AG09319 (cell line): Measurements from ENCODE around the gene CCDC68.

Experiments
- DNase-seq: peaks from one replicate; pipeline ENCODE4 v3.0.0-alpha.2; 2010; ENCODE audit warnings: low read depth; ENCODE audit errors: extremely low read depth
- CTCF ChIP-seq: IDR thresholded peaks from 2 replicates; pipeline ENCODE4 v1.5.1; 2011; ENCODE audit warnings: low read depth, mild to moderate bottlenecking, inconsistent platforms, low read length, moderate library complexity

Gene CCDC68

GRCh38 chr18:54960197-54960596 is 936 bp upstream of the CCDC68 start:
- no peak for TF ChIP-seq CTCF
- no peak for DNase-seq

- no peak for DNase-seq
- TF ChIP-seq CTCF, result no peak
Measured at GRCh38 chr18:54957996-54958395, 1.3 kb downstream of the CCDC68 start.

- no peak for TF ChIP-seq CTCF
Measured at GRCh38 chr18:54957296-54957832, 1.9 kb downstream of the CCDC68 start.

GRCh38 chr18:54956506-54956905 is 2.8 kb downstream of the CCDC68 start:
- no peak for TF ChIP-seq CTCF
- DNase-seq, result no peak

More at GRCh38 chr18:54957296-54957832, 1.9 kb downstream of the CCDC68 start:
- no peak for DNase-seq

- no peak for DNase-seq
- TF ChIP-seq CTCF, result no peak
Measured at GRCh38 chr18:54952026-54952425, 7.2 kb downstream of the CCDC68 start.

GRCh38 chr18:54950221-54950620 is 9.0 kb downstream of the CCDC68 start:
- DNase-seq, result no peak
- no peak; the same call in 1 of the 2 replicates for TF ChIP-seq CTCF

GRCh38 chr18:54949588-54949987 is 9.7 kb downstream of the CCDC68 start:
- no peak for TF ChIP-seq CTCF
- no peak for DNase-seq
